CD4-positive, alpha-beta T cell treated with Interleukin-6 at 100 ng/mL for 8 hours (primary cell): Measurements from ENCODE around the gene DELE1.
"Not testable (repeated sequence)": the region's sequence is repeated elsewhere in the genome, so short reads cannot be mapped to it uniquely, and the experiment has no call there.

Experiments used
- DNase-seq: peaks from one replicate; pipeline ENCODE4 v3.0.0-alpha.2; 2020; ENCODE audit warnings: mixed read lengths, low spot score

Gene DELE1

GRCh38 chr5:141889282-141889871, 34.3 kb upstream of the DELE1 start:
- no peak for DNase-seq

- DNase-seq, result not testable (repeated sequence)
Measured at GRCh38 chr5:141890429-141890828, 33.2 kb upstream of the DELE1 start.

GRCh38 chr5:141897425-141897824, 26.2 kb upstream of the DELE1 start:
- DNase-seq, result no peak

GRCh38 chr5:141898448-141899049, 25.1 kb upstream of the DELE1 start:
- DNase-seq, result no peak

GRCh38 chr5:141902015-141902814, 21.5 kb upstream of the DELE1 start:
- DNase-seq, result no peak

- no peak for DNase-seq
Measured at GRCh38 chr5:141903261-141903660, 20.4 kb upstream of the DELE1 start.

- DNase-seq, result no peak
Measured at GRCh38 chr5:141904551-141904950, 19.1 kb upstream of the DELE1 start.

- no peak for DNase-seq
Measured at GRCh38 chr5:141906517-141906916, 17.2 kb upstream of the DELE1 start.

- DNase-seq, result no peak
Measured at GRCh38 chr5:141906972-141907371, 16.7 kb upstream of the DELE1 start.

- DNase-seq, result no peak
Measured at GRCh38 chr5:141908796-141909195, 14.9 kb upstream of the DELE1 start.

GRCh38 chr5:141909212-141909611, 14.5 kb upstream of the DELE1 start:
- no peak for DNase-seq

- DNase-seq, result no peak
Measured at GRCh38 chr5:141910271-141910673, 13.4 kb upstream of the DELE1 start.

GRCh38 chr5:141913560-141914198, 10.0 kb upstream of the DELE1 start:
- no peak for DNase-seq

- DNase-seq, result no peak
Measured at GRCh38 chr5:141914199-141914743, 9.4 kb upstream of the DELE1 start.

GRCh38 chr5:141914797-141915196, 8.9 kb upstream of the DELE1 start:
- no peak for DNase-seq

- no peak for DNase-seq
Measured at GRCh38 chr5:141915881-141916336, 7.8 kb upstream of the DELE1 start.

GRCh38 chr5:141916522-141916921, 7.1 kb upstream of the DELE1 start:
- no peak for DNase-seq

- no peak for DNase-seq
Measured at GRCh38 chr5:141917760-141918159, 5.9 kb upstream of the DELE1 start.

- DNase-seq, result no peak
Measured at GRCh38 chr5:141919218-141920119, 4.2 kb upstream of the DELE1 start.

- DNase-seq, result no peak
Measured at GRCh38 chr5:141920771-141921170, 2.9 kb upstream of the DELE1 start.

GRCh38 chr5:141922827-141923447, 734 bp upstream of the DELE1 start:
- not testable (repeated sequence) for DNase-seq
